RWPE1 (cell line): ENCODE measurements around the gene NTSR1.

Experiments used
- CTCF ChIA-PET: fragments of 350-600 bp; sonication (Branson Sonifier 250); formaldehyde crosslinking; extraction: SDS; loops from one replicate; lab custom pipeline; 2021; lab: Yijun Ruan, JAX
- POLR2A ChIA-PET: fragments of 400-600 bp; formaldehyde crosslinking; extraction: SDS; loops from one replicate; lab custom pipeline; 2020; ENCODE audit warnings: antibody characterized with exemption; ENCODE audit not compliant: low non-redundant PET; lab: Yijun Ruan, JAX
- DNase-seq: peaks from one replicate; pipeline ENCODE4 v3.0.0; 2012; ENCODE audit warnings: low spot score
- H3K27ac ChIP-seq: fragments of 450-650 bp; 2 replicates; pipeline ENCODE4 v1.5.1; 2017
- CTCF ChIP-seq: fragments of 450-650 bp; conservative IDR thresholded peaks from 2 replicates; pipeline ENCODE4 v1.5.1; 2017; ENCODE audit warnings: low read depth, mild to moderate bottlenecking

The NTSR1 gene

GRCh38 chr20:62741701-62742491, 33.3 kb downstream of the NTSR1 start:
- ChIA-PET POLR2A (interaction anchor here (1.1 kb wide), 1 partner anchor 33 kb away, joined by 3 read pairs; no protein-coding TSS in a partner anchor), CTCF (interaction anchor here (0.6 to 3.0 kb wide), 3 partner anchors 10 to 49 kb away, joined by 3 to 17 read pairs (median 7); no protein-coding TSS in a partner anchor)
- TF ChIP-seq CTCF = no peak
- no peak for DNase-seq
- H3K27ac ChIP-seq = peak overlapping the region; percentile 100

- ChIA-PET POLR2A (no interaction called here), CTCF (no interaction called here)
- no peak for DNase-seq
- no peak for TF ChIP-seq CTCF
- peak overlapping the region; percentile 100 for H3K27ac ChIP-seq
Measured at GRCh38 chr20:62742550-62742949, 33.9 kb downstream of the NTSR1 start.

- no peak for TF ChIP-seq CTCF
- ChIA-PET POLR2A (no interaction called here), CTCF (no interaction called here)
- DNase-seq = no peak
- H3K27ac ChIP-seq = peak overlapping the region; percentile 100; the same call in 1 of the 2 replicates
Measured at GRCh38 chr20:62742979-62743776, 34.5 kb downstream of the NTSR1 start.

- CTCF ChIA-PET = no interaction called here
- POLR2A ChIA-PET = no interaction called here
- no peak for DNase-seq
- TF ChIP-seq CTCF = no peak
- no peak overlapping the region for H3K27ac ChIP-seq
Measured at GRCh38 chr20:62743777-62744317, 35.2 kb downstream of the NTSR1 start.

GRCh38 chr20:62744741-62745191, 36.1 kb downstream of the NTSR1 start:
- CTCF ChIA-PET = interaction anchor here (0.6 to 1.3 kb wide), 3 partner anchors 36 to 70 kb away, joined by 3 to 6 read pairs (median 3); partner anchors contain the start of gene NTSR1
- TF ChIP-seq CTCF = no peak
- no peak overlapping the region; the same call in 1 of the 2 replicates for H3K27ac ChIP-seq
- POLR2A ChIA-PET = no interaction called here
- no peak for DNase-seq

GRCh38 chr20:62745279-62745951, 36.8 kb downstream of the NTSR1 start:
- ChIA-PET POLR2A (no interaction called here), CTCF (interaction anchor here (0.6 to 1.3 kb wide), 3 partner anchors 37 to 60 kb away, joined by 3 to 6 read pairs (median 3); partner anchors contain the start of gene NTSR1)
- no peak for TF ChIP-seq CTCF
- no peak for DNase-seq
- H3K27ac ChIP-seq = no peak overlapping the region
